Hepatic stellate cell (primary cell): ENCODE results near the gene IFITM1.
"Not testable (repeated sequence)": the region's sequence is repeated elsewhere in the genome, so short reads cannot be mapped to it uniquely, and the experiment has no call there.

Experiments used
- DNase-seq: peaks from one replicate; pipeline ENCODE4 v3.0.0; 2011; ENCODE audit warnings: low spot score

The IFITM1 gene

DNA sequence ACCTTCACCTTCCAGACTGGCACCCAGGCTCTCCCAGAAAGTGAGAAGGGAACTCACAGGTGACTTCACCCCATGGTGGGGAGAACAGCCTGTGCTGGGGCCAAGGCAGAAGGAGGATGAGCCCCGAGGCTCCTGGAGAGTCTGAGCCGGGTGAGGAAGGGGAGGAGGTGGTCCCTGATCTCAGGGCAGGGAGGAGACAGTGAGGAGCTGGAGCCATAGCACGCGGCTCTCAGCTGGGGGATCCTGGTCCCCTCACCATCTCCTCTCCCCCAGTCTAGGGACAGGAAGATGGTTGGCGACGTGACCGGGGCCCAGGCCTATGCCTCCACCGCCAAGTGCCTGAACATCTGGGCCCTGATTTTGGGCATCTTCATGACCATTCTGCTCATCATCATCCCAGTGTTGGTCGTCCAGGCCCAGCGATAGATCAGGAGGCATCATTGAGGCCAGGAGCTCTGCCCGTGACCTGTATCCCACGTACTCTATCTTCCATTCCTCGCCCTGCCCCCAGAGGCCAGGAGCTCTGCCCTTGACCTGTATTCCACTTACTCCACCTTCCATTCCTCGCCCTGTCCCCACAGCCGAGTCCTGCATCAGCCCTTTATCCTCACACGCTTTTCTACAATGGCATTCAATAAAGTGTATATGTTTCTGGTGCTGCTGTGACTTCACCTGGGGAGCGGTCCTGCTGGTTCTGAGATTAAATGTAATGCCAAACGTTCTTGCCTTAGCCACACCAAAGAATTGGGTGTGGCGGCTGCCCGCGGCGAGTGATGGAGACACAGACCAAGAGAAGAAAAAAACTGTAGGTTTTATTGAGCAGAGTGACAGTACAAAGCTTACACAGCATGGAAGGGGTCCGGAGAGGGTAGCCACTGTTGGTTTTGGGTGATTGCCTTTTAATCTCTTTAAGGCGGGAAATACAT lies 4.8 kb upstream of the IFITM1 start:
- DNase-seq: not testable (repeated sequence)

GRCh38 chr11:309979-310572 lies 3.8 kb upstream of the IFITM1 start:
- not testable (repeated sequence) for DNase-seq

GRCh38 chr11:311013-311748 lies 2.7 kb upstream of the IFITM1 start:
- DNase-seq: not testable (repeated sequence)

- DNase-seq: no peak
These were observed 1.6 kb upstream of the IFITM1 start for GRCh38 chr11:312092-312816.

DNA sequence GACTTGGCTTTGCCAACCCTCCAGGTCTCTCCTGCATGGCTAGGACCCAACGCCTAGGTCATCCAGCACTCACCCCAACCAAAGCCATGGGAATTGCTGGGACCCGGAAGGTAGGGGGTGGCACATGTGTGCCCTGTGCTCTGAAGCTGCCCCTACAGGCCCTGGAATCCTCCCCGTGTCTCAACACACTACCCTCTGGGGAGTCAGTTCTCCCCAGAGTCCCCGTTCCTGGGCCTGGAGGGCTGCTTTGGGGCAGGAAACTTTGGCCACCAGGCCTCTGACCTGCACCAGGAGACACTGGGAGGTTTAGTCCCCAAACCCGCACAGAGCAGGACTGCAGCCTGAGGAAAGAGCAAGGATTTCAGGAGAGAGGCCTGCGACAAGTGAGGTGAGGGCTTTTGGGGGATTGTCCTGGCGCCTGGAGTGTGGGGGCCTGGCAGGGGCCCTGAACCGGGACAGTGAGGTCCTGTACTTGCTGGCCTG lies 495 bp upstream of the IFITM1 start:
- DNase-seq: no peak

- DNase-seq: not testable (repeated sequence)
These were observed 675 bp downstream of the IFITM1 start for GRCh38 chr11:314554-314875.

DNA sequence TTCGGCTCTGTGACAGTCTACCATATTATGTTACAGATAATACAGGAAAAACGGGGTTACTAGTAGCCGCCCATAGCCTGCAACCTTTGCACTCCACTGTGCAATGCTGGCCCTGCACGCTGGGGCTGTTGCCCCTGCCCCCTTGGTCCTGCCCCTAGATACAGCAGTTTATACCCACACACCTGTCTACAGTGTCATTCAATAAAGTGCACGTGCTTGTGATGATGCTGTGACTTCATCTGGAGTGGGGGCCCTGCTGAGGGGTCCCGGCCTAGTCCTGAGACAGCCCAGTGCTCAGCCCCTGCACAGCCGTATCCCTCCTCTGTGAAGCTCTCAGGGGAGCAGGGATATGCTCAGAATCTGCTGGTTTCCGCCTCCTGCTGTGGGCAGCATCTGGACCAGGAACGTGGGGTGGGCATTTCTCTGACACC lies 1.2 kb downstream of the IFITM1 start:
- no peak for DNase-seq

DNA sequence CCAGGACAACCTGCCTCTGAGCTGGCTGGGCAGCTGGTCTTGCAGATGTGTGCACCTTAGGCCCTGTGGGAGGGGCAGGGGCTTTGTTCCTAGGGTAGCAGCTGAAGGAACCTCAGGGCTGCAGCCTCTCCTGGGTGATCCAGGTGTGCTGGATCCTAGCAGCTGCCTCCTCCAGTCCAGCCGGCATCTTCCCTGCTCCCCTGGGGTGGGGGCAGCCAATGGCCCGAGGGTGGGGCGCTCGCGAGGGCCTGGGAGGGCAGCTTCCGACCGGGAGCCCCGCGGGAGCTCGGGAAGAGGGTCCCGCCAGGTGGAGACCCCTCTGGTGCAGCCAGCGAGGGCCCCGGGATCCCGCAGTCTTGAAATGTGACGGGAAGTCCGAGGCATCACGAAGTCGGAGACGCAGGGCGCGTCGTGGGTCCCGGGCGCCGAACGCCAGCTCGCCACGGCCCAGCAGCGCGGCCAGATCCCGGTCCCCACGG lies 1.7 kb downstream of the IFITM1 start:
- no peak for DNase-seq

- DNase-seq: no peak
These were observed 2.3 kb downstream of the IFITM1 start for GRCh38 chr11:316031-316701.

- no peak for DNase-seq
These were observed 3.1 kb downstream of the IFITM1 start for GRCh38 chr11:316891-317301.

DNA sequence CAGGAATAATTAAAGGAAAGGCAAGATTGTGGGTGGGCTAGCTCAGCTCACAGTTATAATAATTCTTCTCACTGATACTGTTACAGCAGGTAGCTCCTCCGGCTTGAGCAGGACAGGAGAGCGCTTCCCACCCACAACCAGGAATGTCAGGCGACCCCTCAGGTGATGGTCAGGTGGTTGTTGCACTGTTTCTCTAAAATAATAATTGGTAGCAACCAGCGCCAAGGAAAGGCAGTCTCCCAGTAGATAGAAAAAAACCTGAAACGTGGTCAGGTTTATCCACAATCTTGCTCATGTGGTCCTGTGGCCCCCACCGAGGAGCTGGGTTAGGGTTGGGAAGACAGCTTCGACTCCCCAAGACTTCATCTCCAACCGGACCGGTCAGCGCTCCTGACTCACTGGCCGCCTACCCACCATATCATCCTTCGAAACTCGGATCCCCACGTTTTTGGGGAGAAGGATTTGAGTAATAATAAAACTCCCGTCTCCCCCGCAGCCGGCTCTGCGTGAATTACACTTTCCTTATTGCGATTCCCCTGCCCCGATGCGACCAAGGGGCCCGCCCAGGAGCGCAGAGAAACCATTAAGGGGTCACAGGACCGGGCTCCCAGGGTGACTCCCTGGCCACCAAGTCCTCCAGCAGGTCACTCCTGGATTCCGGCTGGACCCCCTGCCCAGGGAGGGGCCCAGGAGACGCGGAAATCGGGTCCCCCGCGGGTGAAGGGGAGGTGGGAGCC lies 4.0 kb downstream of the IFITM1 start:
- DNase-seq: not testable (repeated sequence)

DNA sequence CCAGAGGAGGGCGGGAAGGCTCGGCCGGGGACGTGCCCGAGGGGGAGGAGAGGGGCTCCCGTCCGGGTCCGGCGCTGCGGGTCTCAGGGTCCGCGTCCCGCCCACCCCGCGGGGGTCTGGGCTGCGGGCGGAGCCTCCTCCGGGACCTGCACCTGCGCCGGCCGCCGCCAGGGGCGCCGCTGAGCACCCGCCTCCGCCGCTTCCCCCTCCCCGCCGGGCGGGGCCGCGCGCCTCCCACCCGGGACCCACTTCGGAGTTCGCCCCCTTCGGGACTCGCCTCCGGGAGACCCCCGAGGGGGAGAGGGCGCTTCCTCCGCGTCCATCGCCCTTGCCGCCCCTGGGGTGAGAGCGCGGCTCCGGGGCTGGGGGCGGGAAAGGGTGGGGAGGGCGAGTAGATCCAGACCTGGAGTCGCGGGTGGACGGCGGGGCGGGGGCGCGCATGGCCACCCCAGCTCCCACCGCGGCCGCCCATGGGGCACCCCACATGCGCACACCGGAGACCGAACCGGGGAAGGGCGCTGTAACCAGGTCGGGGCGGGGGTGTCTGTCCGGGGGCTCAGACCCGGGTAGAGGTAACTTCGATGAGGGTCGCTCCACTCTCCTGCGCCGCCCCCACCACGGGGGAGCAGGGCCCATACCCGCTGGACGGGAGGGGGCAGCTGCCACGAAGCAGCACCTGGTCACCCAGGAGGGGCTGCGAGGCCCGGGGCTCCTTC lies 4.7 kb downstream of the IFITM1 start:
- DNase-seq: not testable (repeated sequence)

DNA sequence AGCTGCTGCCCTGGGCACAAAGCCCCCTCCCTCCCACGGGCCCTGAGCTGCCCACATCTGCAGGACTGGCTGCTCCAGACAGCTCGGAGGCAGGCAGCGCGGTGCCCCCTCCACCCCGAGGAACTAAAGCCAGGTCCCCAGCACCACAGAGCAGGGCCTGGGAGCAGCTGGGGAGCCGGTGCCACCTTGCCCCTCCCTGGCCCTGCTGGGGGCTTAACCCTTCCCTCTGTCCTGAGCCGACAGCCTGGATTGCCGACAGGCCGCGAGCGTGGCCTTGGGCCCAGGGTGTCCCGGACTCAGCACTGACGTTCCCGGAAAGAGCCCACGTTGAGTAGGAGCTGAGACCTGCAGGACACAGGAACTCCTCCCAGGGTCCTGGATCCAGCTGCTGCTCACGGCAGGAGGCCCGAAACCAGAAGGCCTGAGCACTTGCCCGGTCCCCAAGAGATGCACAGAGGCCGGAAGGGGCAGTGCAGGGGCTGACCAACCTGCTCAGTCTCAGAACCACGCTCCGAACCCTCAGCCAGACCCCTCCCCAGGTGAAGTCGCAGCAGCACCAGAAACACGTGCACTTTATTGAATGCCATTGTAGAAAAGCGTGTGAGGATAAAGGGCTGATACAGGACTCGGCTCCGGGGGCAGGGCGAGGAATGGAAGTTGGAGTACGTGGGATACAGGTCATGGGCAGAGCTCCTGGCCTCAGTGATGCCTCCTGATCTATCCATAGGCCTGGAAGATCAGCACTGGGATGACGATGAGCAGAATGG lies 5.5 kb downstream of the IFITM1 start:
- not testable (repeated sequence) for DNase-seq

GRCh38 chr11:319888-320273 lies 6.0 kb downstream of the IFITM1 start:
- DNase-seq: not testable (repeated sequence)

DNA sequence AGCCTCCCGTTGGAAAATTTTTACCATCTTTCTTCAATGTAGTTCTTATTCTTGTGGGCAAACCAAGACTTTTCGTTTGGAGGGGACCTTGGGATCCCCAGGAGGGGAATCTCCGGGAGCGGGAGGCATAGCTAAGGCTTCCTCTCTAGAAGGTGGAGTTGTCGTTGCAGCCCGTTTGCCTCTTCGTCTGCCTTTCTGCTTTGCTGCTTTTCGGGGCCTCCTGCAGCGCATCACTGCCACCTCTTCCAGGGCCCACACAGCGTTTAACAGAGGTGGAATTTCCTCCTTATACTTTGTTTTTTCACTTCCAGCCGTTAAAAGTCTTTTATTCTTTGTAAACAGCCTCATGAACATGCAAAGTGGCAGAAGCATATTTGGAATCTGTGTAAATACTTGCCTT lies 10.3 kb downstream of the IFITM1 start:
- DNase-seq: no peak

GRCh38 chr11:324593-325517 lies 11.0 kb downstream of the IFITM1 start:
- DNase-seq: not testable (repeated sequence)

- DNase-seq: no peak
These were observed 12.2 kb downstream of the IFITM1 start for GRCh38 chr11:325796-326591.
